NCI-H748 treated with DMSO at 0.1 percent for 48 hours (cell line): ENCODE data around the gene SAXO2.
"Not testable (repeated sequence)": the region's sequence is repeated elsewhere in the genome, so short reads cannot be mapped to it uniquely, and the experiment has no call there.

Source experiments
- DNase-seq: peaks from one replicate; lab custom pipeline; 2025; lab: John Stamatoyannopoulos, UW

SAXO2 gene

DNA sequence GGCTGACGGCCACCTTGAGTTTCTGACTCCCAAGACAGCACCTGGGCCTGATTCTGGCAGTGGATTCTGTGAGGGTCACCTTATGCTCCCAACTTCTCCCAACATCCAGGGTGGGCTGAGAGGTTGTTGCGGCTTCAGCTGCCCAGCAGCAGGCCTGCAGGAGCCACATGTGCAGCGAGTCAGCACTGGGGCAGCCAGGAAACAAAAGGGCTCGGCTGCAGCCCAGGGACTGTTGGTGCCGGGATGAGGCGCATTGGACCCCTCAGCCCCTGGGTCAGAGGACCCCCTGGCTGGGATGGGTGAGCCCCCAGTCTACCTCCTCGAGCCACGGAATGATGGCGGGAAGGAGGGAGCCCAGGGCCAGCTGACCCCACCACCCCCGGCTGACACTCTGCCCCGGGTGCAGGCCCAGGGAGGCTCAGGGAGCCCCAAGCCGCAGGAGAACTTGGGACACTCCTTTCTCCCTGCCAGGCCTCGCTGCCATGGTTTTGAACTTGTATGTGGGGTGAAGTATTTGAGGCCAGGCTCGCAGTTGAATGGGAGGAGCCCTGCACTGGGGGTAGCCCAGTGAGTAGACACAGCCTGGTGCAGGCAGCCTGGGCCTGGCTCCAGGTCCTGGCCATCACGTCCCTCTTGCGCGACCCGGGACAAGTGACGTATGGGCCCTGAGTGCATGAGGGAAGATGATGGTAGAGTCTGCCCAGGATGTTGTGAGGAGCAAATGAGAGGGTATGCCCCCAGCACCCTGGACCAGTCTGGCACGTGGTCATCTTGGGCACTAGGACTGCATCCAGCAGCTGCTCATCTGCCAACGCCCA is 51.5 kb downstream of the SAXO2 start:
- not testable (repeated sequence) for DNase-seq

DNA sequence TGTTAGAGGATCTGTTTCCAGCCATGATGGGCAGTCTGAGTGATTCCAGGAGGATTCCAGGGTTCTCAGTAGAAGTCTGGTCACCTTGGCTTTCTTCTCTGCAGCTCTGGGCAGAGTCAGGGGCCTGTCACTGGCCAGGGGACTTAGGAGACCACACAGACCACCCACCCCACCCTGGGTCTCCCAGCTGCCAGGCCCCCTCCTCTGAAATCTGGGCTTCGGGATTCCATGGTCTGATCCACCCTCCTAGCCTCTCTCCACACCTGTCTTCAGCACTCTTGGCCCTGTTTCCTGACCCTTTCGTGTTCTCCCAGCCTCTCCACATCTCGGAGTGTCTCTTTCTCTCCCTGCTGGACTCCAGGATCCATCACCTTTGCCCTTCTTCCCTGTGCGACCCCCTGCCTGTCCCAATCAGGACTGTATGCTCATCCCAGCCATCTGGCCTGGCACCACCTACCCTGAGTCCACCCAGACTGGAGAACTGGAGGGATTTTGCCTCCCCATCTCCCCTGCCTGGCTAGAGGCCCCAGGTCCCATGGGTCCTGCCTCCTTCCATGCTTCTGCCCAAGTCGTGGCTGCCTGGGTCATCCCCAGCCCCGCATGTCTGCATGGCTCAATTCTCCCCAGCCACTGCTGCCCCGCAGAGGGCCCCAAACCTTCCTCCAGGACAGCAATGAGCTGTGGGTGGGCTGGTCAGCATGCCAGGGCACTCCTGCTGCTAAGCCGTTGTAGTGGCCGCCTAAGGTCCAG is 52.3 kb downstream of the SAXO2 start:
- DNase-seq: no peak

DNA sequence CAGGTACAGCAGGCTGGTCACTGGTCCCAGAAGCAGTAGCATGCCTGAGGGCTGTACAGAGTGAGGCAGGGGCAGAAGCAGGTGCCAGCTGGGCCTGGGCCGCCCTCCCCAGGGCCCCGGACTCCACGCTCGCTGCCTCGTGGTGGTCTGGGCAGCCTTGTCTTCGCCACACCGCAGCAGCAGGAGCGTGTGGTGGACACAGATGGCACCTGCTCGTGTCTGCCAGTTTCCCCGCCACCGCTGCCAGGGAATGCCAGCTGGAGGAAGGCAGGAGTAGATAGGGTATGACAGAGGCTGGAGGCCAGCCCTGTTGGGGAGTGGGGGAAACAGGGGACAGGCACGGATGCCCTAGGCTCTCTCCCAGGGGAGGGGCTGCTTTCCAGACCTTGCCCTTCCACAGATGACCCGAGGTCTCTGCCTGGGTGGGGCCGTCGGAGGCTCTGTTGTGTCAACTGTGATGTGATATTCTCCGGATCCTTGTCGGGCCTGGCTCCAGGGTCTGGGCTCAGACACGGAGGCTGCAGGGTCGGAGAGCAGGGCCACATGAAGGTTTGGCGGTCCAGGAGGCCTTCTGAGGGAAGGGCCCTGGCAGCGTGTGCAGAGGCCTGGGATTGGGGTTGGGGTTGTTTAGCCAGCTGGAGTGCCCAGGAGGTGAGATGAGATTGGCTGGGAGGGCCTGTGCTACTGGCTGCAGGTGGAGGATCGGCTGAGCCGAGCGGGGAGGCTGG is 53.1 kb downstream of the SAXO2 start:
- no peak for DNase-seq

DNA sequence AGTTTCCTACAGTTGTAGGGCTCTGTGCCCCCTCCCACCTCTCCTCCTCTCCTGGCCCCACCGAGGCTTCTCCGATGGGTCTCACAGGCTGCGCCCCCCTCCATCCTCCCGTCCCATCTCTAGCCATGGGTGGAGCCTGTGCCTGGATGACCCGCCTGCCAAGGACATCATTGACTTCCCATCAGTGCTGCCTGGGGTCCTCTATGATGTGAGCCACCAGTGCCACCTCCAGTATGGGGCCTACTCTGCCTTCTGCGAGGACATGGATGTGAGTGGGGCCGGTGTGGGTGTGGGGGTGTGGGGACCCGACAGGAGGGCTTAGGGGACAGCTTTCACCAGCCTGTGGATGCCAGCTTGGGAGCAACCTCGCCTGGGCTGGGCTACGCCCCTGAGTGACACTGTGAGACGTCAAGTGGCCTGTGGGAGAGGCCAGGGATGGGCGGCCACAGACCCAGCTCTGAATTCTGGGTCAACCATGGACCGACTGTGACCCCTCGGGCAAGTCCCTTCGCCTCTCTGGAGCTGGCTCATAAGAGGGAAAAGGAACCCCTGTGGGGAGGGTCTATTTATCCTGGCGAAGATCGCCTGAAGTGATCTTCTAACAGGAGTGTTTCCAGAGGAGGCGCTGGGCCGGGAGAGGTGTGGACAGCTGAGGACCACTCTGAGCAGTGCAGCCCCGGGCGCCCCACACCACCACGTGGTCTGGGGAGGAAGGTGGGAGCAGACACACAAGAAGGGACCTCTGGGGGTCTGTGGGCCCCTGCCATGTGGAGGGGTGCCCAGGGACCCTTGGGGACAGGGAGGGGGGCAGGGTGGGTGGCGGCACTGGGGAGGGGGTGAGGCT is 53.9 kb downstream of the SAXO2 start:
- not testable (repeated sequence) for DNase-seq

DNA sequence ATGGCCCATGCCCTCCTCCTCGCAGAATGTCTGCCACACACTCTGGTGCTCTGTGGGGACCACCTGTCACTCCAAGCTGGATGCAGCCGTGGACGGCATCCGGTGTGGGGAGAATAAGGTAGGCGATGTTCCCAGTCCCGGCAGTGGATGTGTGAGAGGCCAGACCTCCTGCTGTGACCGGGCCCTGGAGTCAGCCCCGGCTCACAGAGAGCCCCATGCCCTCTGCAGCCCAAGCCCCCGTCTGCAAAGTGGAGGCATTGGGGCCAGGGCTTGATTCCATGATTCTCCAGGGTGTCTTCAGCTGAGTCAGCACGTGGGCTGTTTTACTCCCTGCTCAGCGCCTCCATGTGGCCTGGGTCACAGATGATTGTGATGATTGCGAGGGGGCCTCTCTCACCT is 54.5 kb downstream of the SAXO2 start:
- no peak for DNase-seq

DNA sequence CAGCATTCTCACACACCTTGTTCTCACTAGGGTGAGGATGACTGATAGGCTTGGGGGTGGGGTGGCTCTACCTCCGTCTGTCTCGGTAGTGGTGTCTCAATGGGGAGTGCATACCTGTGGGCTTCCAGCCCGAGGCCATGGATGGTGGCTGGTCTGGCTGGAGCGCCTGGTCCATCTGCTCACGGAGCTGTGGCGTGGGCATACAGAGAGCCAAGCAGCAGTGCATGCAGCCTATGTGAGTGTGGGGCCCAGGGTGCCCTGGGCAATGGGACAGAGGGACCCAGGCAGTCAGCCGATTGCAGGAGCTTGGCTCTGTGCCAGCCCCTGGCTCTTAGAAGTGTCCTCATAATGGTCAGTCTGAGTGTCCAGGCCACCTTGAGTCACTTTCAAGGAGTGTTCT is 54.9 kb downstream of the SAXO2 start:
- not testable (repeated sequence) for DNase-seq

DNA sequence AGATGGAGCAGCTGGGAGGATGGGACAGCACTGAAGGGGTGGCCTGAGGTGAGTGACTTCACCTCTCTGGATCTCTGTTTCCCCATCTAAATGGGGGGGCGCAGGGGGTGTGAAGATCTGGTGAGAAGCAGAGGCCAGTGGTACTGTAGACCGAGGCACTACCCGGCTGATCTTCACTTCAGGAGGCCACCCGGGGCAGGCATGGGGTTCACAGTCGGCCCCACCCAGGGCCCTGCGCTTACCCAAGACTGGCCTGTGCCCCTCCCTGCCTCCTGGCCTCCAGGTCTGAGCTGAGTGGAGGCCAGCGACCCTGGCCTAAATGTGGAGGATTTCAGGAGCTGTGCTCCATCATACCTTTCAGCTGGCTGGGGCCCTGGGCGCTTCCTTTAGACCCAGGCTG is 55.7 kb downstream of the SAXO2 start:
- not testable (repeated sequence) for DNase-seq

DNA sequence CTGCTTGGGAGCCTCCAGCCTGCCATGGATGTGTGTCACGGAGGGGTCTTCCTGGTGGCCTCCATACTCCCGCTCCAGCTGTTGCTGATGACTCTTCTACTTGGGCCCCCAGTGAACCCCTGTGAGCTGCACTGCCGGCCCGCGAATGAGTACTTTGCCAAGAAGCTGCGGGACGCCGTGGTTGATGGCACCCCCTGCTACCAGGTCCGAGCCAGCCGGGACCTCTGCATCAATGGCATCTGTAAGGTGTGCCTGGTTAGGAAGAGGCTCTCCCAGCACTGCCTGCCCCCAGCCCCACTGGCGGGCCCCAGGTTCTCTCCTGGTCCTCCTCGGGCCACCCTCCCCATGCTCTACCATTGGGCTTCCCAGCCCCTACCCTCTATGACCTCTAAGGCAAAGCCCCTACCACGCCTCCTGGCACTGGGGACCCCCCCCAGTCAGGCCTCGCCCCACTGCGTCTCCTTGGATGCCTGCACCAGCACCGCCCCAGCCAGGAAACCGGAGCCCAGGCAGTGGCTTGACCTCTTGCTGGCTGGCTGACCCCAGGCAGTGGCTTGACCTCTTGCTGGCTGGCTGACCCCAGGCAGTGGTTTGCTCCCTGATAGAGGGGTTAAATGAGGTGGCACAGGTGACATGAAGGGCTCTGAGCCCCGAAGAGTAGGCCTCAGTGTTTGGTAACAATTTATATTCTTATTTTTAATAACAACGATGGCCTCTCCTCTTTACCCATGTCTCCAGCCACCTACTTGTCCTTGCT is 57.1 kb downstream of the SAXO2 start:
- DNase-seq: not testable (repeated sequence)

DNA sequence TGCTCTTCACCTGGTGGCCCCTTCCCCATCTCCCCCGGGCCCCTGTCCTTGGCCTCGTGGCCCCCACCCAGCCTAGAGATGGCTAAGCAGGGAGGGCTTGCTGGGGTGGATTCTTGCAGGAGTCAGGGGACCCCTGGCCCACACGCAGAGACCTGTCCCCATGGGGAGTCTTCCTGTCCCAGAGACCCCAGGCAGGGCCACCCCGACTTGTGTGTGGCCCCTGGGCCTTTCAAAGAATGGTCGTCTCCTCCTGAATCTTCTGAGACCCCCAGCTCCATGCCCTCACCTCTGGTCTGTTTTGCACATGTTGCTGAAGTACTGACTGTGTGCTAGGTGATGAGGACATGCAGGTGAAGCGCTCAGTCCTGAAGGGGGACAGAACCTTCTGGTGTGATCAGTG is 58.2 kb downstream of the SAXO2 start:
- not testable (repeated sequence) for DNase-seq

DNA sequence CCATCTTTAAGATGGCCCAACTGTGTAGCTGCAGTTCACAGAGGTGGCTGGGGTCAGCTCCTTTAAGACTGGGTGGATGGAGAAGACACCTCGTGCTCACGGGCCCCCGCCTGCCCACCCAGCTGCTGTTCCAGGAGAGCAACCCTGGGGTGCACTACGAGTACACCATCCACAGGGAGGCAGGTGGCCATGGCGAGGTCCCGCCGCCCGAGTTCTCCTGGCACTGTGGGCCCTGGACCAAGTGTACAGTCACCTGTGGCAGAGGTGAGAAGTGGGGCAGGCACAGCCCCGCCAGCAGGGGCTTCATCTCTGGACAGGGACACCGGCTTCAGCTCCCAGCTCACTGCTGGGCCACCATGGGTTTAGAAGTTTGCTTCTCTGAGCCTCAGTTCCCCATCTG is 59.9 kb downstream of the SAXO2 start:
- not testable (repeated sequence) for DNase-seq

DNA sequence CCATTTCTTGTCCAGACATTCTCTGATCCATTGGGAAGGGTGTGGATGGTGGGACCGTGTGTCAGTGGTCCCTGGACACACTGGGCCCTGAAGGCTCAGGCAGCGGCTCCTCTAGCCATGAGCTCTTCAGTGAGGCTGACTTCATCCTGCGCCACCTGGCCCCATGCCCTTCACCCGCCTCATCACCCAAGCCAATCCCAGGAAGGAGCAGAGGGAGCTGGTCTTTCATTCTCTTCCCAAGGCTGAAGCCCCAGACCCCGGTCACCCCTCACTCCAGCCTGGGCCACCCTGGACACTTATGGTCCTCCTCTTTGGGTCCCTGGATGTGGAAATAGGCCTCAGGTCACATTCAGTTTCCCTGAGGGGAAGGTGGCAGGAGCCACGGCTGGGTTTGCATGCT is 62.2 kb downstream of the SAXO2 start:
- DNase-seq: not testable (repeated sequence)

DNA sequence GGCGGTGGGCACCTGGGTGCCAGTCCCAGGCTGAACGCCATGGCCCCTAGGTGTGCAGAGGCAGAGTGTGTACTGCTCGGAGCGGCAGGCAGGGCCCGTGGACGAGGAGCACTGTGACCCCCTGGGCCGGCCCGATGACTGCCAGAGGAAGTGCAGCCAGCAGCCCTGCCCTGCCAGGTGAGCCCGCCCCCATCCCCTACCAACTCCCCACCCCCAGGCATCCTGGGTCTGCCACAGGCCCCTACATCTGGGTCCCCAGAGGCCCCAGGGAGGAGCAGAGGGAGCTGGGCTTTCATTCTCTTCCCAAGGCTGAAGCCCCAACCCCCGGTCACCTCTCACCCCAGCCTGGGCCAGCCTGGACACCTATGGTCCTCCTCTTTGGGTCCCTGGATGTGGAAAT is 63.0 kb downstream of the SAXO2 start:
- not testable (repeated sequence) for DNase-seq

DNA sequence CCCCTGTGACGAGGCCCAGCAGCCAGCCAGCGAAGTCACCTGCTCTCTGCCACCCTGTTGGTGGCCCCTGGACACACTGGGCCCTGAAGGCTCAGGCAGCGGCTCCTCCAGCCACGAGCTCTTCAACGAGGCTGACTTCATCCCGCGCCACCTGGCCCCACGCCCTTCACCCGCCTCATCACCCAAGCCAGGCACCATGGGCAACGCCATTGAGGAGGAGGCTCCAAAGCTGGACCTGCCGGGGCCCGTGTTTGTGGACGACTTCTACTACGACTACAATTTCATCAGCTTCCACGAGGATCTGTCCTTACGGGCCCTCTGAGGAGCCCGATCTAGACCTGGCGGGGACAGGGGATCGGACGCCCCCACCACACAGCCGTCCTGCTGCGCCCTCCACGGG is 64.3 kb downstream of the SAXO2 start:
- not testable (repeated sequence) for DNase-seq

DNA sequence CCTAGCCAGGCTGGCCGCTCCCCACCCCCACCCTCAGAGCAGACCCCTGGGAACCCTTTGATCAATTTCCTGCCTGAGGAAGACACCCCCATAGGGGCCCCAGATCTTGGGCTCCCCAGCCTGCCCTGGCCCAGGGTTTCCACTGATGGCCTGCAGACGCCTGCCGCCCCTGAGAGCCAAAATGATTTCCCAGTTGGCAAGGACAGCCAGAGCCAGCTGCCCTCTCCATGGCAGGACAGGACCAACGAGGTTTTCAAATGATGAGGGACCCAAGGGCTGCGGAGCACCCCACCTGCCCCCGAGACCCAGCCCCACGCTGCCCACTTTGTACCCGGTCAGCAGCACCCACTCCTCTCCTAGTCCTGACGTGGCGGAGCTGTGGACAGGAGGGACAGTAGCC is 64.8 kb downstream of the SAXO2 start:
- DNase-seq: not testable (repeated sequence)

DNA sequence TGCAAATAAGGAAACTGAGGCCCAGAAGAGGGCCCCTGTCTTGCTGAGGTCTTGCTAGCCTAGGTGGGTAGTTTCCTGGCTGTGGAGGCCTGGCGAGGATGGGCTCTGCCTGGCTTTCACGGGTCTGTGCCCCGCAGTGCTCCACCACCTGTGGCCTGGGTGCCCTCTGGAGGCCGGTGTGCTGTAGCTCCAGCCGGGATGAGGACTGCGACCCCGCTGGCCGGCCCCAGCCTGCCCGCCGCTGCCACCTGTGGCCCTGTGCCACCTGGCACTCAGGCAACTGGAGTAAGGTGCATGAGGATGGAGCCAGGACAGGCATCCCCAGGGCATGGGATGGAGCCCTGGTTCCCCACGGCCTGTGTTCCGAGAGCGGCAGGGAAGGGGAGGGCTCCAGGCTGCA is 66.4 kb downstream of the SAXO2 start:
- not testable (repeated sequence) for DNase-seq

DNA sequence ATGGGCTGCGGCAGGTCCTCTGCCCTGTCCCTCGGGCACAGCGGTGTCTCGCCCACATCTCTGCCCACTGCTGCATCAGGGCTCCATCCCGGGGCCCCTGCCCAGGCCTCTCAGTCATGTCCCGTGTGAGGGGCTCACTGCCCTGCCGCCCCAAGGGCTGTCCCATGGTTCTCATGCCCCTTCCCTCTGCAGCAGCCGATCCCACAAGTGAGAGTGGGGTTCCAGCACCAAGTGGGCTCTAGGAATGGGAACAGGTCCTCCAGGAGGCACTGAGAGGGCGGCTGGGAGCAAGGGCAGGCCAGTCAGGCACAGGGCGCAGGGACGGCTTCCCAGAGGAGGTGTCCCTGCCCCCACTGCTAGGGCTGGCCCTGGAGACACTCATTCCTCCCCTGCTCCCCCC is 68.3 kb downstream of the SAXO2 start:
- not testable (repeated sequence) for DNase-seq

DNA sequence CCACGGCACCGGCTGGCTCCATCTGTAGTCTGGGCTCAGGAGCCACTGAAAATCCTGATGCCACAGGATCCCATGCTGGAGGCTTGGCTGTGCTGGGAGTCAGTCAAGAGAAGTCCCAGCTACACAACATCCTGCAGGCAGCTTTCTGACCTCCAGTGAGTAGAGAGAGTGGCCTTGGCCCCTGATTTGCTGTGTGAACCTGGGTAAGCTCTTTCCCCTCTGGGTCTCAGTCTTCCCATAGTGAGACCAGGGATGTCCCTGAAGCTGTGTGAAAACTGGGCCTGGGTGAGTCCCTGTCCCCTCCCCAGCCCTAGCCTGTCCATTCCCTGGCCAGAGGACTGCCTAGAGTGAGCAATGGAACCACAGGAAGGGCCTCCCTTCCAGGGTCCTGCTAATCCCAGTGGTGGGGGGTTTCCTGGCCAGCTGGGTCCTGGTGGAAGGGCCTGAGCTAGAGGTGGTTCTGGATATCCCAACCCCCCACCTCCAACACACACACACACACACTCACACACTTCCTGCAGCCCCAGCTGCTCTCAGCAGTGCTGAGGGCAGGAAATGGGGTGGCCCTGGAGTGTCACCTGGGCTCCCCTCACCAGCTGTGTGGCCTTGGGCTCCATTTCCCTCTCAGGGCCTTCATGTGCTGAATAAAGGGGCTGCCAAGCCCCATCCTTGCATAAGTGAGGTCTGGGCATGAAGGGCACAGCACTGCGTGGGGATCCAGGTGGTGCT is 69.1 kb downstream of the SAXO2 start:
- DNase-seq: not testable (repeated sequence)

DNA sequence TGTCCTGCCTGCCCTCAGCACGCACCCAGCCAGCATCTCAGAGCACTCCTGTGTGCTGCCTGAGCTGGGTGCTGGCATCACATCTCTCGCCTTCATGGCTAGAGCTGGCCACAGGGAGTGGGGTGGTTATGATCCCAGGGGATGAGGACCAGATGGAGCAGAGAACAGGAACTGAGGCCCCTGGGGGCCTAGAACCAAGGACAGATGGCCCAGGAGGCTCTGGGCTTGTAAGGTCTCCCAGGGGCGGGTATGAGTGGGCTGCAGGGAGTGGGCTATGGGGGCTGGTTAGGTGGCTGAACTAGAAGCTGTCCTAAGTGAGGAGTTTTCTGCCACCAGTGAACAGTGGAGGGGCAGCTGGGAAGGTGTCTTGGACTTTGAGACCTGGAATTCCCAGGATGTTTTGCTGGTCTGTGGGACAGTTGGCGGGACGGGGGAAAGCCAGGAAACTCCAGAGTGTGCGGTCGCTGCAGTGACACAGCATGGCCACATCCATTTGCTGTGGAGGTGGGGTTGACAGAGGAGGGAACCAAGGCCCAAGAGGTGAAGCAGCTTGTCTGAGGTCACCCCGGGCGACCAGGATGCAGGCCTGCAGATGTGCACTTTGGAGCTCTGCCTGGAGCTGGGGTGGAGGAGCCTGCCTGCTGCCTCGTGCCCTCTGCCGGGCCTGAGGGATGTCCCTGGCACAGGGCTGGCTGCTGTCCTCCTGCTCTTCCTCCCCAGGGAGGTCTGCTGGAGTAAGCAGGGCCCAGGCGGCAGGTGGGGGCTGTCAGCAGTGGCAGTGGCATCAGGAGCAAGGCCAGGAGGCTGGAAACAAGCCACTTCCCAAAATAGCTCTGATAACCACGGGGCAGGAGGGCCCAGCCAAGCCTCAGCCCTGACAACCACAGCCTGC is 70.3 kb downstream of the SAXO2 start:
- DNase-seq: not testable (repeated sequence)
